A549 (cell line): ENCODE data around the gene PGA5. TPM values are rescaled to one million over a fixed set of nuclear protein-coding genes. Genes with fewer than 3 reads are reported as not detected.
A peak's percentile ranks its signal among the peaks of the same experiment; 100 is the strongest.

Experiments used
- ATAC-seq, 2 experiments: fragments of 200-7000 bp in 1 of 2; fragments of >200 bp in 1 of 2; cut with Nextera tagmentation in 1 of 2; cut with Tn5 transposase in 1 of 2; 3 replicates each; pipeline versions ENCODE4 v1.8.0 to v1.9.1; 2018 to 2020; ENCODE audit warnings: mild to moderate bottlenecking in 1 of 2, moderate library complexity in 1 of 2
- CTCF ChIA-PET: fragments of 300-600 bp; sonication (Branson Sonifier 250); formaldehyde crosslinking; extraction: SDS; loops from one replicate; lab custom pipeline; 2021; ENCODE audit warnings: antibody characterized with exemption, inconsistent platforms; lab: Yijun Ruan, JAX
- POLR2A ChIA-PET: fragments of 350-600 bp; formaldehyde crosslinking; extraction: SDS; loops from one replicate; lab custom pipeline; 2021; ENCODE audit warnings: antibody characterized with exemption, inconsistent platforms; lab: Yijun Ruan, JAX
- DNase-seq, 2 experiments: peaks; one replicate each; pipeline versions ENCODE4 v3.0.0 to v3.0.0-alpha.2; 2011 to 2016; ENCODE audit warnings: low read depth in 1 of 2, low spot score in 1 of 2
- FAIRE-seq: peaks from 2 replicates; lab custom pipeline; 2011; peaks lifted over from hg19 to GRCh38; lab: Jason Lieb, UNC
- H3K27ac ChIP-seq, 2 experiments: fragments of >200 bp; sonication (Bioruptor Twin); formaldehyde crosslinking; 3 replicates each; pipeline ENCODE4 v1.5.1; 2016 to 2017
- H3K4me1 ChIP-seq: fragments of >200 bp; sonication (Bioruptor Twin); formaldehyde crosslinking; 3 replicates; pipeline ENCODE4 v1.6.1; 2016
- H3K4me2 ChIP-seq: fragments of >200 bp; sonication (Bioruptor Twin); formaldehyde crosslinking; 3 replicates; pipeline ENCODE4 v1.6.1; 2016
- H3K4me3 ChIP-seq: fragments of >200 bp; sonication (Bioruptor Twin); formaldehyde crosslinking; 3 replicates; pipeline ENCODE4 v1.5.1; 2016
- H3K9me3 ChIP-seq: fragments of >200 bp; sonication (Bioruptor Twin); formaldehyde crosslinking; 3 replicates; pipeline ENCODE4 v1.6.1; 2016
- HDAC2 ChIP-seq: fragments of 200-600 bp; sonication (generic); IDR thresholded peaks from 2 replicates; pipeline ENCODE4 v1.6.1; 2016
- HEYL ChIP-seq: fragments of 250-450 bp; sonication (Bioruptor Pico); IDR thresholded peaks from 2 replicates; pipeline ENCODE4 v1.8.0; 2021; ENCODE audit warnings: mild to moderate bottlenecking, moderate library complexity
- HOXA7 ChIP-seq: fragments of 250-450 bp; sonication (Bioruptor Pico); IDR thresholded peaks from 2 replicates; pipeline ENCODE4 v1.5.0; 2020; ENCODE audit warnings: mild to moderate bottlenecking, moderate library complexity
- HOXB13 ChIP-seq: fragments of 250-450 bp; sonication (Bioruptor Pico); IDR thresholded peaks from 2 replicates; pipeline ENCODE4 v1.5.0; 2020; ENCODE audit warnings: low read depth, mild to moderate bottlenecking, moderate library complexity
- HOXB5 ChIP-seq: fragments of 250-450 bp; sonication (Bioruptor Pico); IDR thresholded peaks from 2 replicates; pipeline ENCODE4 v1.5.0; 2020; ENCODE audit warnings: mild to moderate bottlenecking, moderate library complexity
- NR3C1 ChIP-seq: fragments of >200 bp; sonication (Bioruptor Twin); formaldehyde crosslinking; IDR thresholded peaks from 3 replicates; pipeline ENCODE4 v1.6.1; 2017
- PHF8 ChIP-seq: fragments of 200-600 bp; sonication (generic); IDR thresholded peaks from 2 replicates; pipeline ENCODE4 v1.6.1; 2016; ENCODE audit warnings: low read depth, mild to moderate bottlenecking, antibody characterized with exemption, moderate library complexity, borderline replicate concordance
- POLR2A ChIP-seq: IDR thresholded peaks from 2 replicates; pipeline ENCODE4 v1.6.1; 2012; ENCODE audit warnings: mild to moderate bottlenecking, low read length
- RAD21 ChIP-seq, 2 experiments: fragments of >200 bp in 1 of 2; sonication (Bioruptor Twin) in 1 of 2; formaldehyde crosslinking in 1 of 2; IDR thresholded peaks in 1 of 2; conservative IDR thresholded peaks in 1 of 2; 2 replicates in 1 of 2; 3 replicates in 1 of 2; pipeline ENCODE4 v1.6.1; 2012 to 2018; ENCODE audit warnings: inconsistent platforms in 1 of 2
- RARB ChIP-seq: fragments of 250-450 bp; sonication (Bioruptor Pico); IDR thresholded peaks from 2 replicates; pipeline ENCODE4 v1.8.0; 2021; ENCODE audit warnings: mild to moderate bottlenecking, moderate library complexity
- REST ChIP-seq: fragments of 200-600 bp; sonication (generic); IDR thresholded peaks from 2 replicates; pipeline ENCODE4 v1.6.1; 2016; ENCODE audit warnings: antibody characterized with exemption, mild to moderate bottlenecking, moderate library complexity
- RFX5 ChIP-seq: fragments of 450-650 bp; IDR thresholded peaks from 2 replicates; pipeline ENCODE4 v1.7.1; 2014; ENCODE audit warnings: antibody characterized with exemption, mild to moderate bottlenecking, moderate library complexity
- RNF2 ChIP-seq: fragments of 200-600 bp; sonication (generic); IDR thresholded peaks from 2 replicates; pipeline ENCODE4 v1.6.1; 2016; ENCODE audit warnings: low read depth, mild to moderate bottlenecking, antibody characterized with exemption, moderate library complexity, borderline replicate concordance
- SMC3 ChIP-seq: fragments of >200 bp; sonication (Bioruptor Twin); formaldehyde crosslinking; IDR thresholded peaks from 3 replicates; pipeline ENCODE4 v1.6.1; 2018; ENCODE audit warnings: inconsistent platforms
- TP53 ChIP-seq: fragments of 250-450 bp; sonication (Bioruptor Pico); IDR thresholded peaks from 2 replicates; pipeline ENCODE4 v1.5.0; 2021; ENCODE audit warnings: mild to moderate bottlenecking, moderate library complexity
- USF2 ChIP-seq: fragments of 450-650 bp; IDR thresholded peaks from 2 replicates; pipeline ENCODE4 v1.6.1; 2014; ENCODE audit warnings: antibody characterized with exemption
- ZFP36 ChIP-seq: fragments of 450-650 bp; IDR thresholded peaks from 2 replicates; pipeline ENCODE4 v1.6.1; 2014; ENCODE audit warnings: borderline replicate concordance; ENCODE audit not compliant: partially characterized antibody
- WGBS: methylation state at CpG from one replicate; pipeline ENCODE4 v1.1.6; 2017; ENCODE audit errors: missing lambda C conversion rate; 5-methylcytosine and 5-hydroxymethylcytosine counted together
- polyA plus RNA-seq, 4 experiments: library from polyadenylated mRNA; depleted of rRNA in 3 of 4; stranded (reverse); fragments of >200 nt; fragmentation: RNase III in 1 of 4; extraction: RNeasy Plus Mini Kit Qiagen cat#74134 plus additional on column Dnase treatment in 1 of 4; gene quantifications; 2 replicates in 3 of 4; 3 replicates in 1 of 4; pipeline ENCODE4 v1.2.3, GENCODE V29; 2011 to 2017
- TF ChIP-seq, protein P1 (sequence below): fragments of >200 bp; sonication (Bioruptor Twin); formaldehyde crosslinking; IDR thresholded peaks from 3 replicates; pipeline ENCODE4 v1.5.1; 2016
- TF ChIP-seq, protein P2 (sequence below): fragments of 150-350 bp; IDR thresholded peaks from 2 replicates; pipeline ENCODE4 v1.6.1; 2014; ENCODE audit warnings: low read depth, mild to moderate bottlenecking, low read length
- TF ChIP-seq, protein P3 (sequence below): IDR thresholded peaks from 2 replicates; pipeline ENCODE4 v1.6.1; 2012; ENCODE audit warnings: low read depth, borderline replicate concordance
- TF ChIP-seq, protein P4 (sequence below): fragments of >200 bp; sonication (Bioruptor Twin); formaldehyde crosslinking; IDR thresholded peaks from 2 replicates; pipeline ENCODE4 v1.6.1; 2016

PGA5 gene
- polyA plus RNA-seq, 2 of the 4 experiments (the other 2 are of a cell fraction): not detected

- POLR2A ChIA-PET: no interaction called here
- H3K9me3 ChIP-seq: no peaks in the 10 kb centered on the region
- H3K27ac ChIP-seq: no peak overlapping the region
- CTCF ChIA-PET: interaction anchor here (0.6 to 4.9 kb wide), 27 partner anchors 11 to 190 kb away, joined by 3 to 35 read pairs (median 4); partner anchors contain the start of genes TMEM138, TMEM216 and VWCE
- FAIRE-seq (no peak), DNase-seq (peak; percentile 70 to 85), ATAC-seq (peak; percentile 87 to 97)
- WGBS: 36% methylated on average over 12 of the region's 12 CpGs
- no peaks in the 10 kb centered on the region for H3K4me1 ChIP-seq
- TF ChIP-seq POLR2A (no peak), REST (no peak), HOXB5 (CRISPR knock-in tag) (no peak), PHF8 (no peak), HOXB13 (CRISPR knock-in tag) (no peak), RARB (CRISPR knock-in tag) (no peak), SMC3 (peak; percentile 64), HEYL (CRISPR knock-in tag) (no peak), ZFP36 (no peak), RFX5 (no peak), HOXA7 (CRISPR knock-in tag) (no peak), RNF2 (no peak), TP53 (CRISPR knock-in tag) (no peak), RAD21 (conservative IDR thresholded peaks at IDR 0.05 in 1 of 2, IDR thresholded peaks at IDR 0.05 in 1 of 2) (peak; percentile 71 to 80), HDAC2 (no peak), NR3C1 (no peak), USF2 (no peak)
- TF ChIP-seq, protein P1, sequence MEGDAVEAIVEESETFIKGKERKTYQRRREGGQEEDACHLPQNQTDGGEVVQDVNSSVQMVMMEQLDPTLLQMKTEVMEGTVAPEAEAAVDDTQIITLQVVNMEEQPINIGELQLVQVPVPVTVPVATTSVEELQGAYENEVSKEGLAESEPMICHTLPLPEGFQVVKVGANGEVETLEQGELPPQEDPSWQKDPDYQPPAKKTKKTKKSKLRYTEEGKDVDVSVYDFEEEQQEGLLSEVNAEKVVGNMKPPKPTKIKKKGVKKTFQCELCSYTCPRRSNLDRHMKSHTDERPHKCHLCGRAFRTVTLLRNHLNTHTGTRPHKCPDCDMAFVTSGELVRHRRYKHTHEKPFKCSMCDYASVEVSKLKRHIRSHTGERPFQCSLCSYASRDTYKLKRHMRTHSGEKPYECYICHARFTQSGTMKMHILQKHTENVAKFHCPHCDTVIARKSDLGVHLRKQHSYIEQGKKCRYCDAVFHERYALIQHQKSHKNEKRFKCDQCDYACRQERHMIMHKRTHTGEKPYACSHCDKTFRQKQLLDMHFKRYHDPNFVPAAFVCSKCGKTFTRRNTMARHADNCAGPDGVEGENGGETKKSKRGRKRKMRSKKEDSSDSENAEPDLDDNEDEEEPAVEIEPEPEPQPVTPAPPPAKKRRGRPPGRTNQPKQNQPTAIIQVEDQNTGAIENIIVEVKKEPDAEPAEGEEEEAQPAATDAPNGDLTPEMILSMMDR: peak; percentile 78
- TF ChIP-seq, protein P2, sequence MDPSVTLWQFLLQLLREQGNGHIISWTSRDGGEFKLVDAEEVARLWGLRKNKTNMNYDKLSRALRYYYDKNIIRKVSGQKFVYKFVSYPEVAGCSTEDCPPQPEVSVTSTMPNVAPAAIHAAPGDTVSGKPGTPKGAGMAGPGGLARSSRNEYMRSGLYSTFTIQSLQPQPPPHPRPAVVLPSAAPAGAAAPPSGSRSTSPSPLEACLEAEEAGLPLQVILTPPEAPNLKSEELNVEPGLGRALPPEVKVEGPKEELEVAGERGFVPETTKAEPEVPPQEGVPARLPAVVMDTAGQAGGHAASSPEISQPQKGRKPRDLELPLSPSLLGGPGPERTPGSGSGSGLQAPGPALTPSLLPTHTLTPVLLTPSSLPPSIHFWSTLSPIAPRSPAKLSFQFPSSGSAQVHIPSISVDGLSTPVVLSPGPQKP: no peak
- TF ChIP-seq, protein P3, sequence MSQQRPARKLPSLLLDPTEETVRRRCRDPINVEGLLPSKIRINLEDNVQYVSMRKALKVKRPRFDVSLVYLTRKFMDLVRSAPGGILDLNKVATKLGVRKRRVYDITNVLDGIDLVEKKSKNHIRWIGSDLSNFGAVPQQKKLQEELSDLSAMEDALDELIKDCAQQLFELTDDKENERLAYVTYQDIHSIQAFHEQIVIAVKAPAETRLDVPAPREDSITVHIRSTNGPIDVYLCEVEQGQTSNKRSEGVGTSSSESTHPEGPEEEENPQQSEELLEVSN: no peak
- TF ChIP-seq, protein P4, sequence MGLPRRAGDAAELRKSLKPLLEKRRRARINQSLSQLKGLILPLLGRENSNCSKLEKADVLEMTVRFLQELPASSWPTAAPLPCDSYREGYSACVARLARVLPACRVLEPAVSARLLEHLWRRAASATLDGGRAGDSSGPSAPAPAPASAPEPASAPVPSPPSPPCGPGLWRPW: no peak
- H3K4me2 ChIP-seq: no peak overlapping the region
- H3K4me3 ChIP-seq: no peak overlapping the region
Observed at GRCh38 chr11:61254403-61255025, 13.5 kb downstream of the PGA5 start.
